K562 (cell line): ENCODE measurements around the gene ASIC3. TPM values are rescaled to one million over a fixed set of nuclear protein-coding genes. Genes with fewer than 3 reads are reported as not detected.

Source experiments
- ARNT ChIP-seq, 2 experiments: fragments of 450-650 bp; IDR thresholded peaks; 2 replicates each; pipeline ENCODE4 v1.6.1; 2016; ENCODE audit warnings: mild to moderate bottlenecking in 1 of 2
- ATF2 ChIP-seq: sonication (generic); formaldehyde crosslinking; IDR thresholded peaks from 2 replicates; pipeline ENCODE4 v1.8.1; 2022; ENCODE audit warnings: missing genetic modification reagents
- CTBP1 ChIP-seq: fragments of 450-650 bp; IDR thresholded peaks from 2 replicates; pipeline ENCODE4 v1.6.1; 2016; ENCODE audit warnings: borderline replicate concordance
- ETV5 ChIP-seq: sonication (generic); formaldehyde crosslinking; IDR thresholded peaks from 2 replicates; pipeline ENCODE4 v1.4.0; 2020; ENCODE audit warnings: low read depth, mild to moderate bottlenecking, missing genetic modification reagents
- JUN ChIP-seq, 2 experiments: sonication (generic) in 1 of 2; formaldehyde crosslinking in 1 of 2; IDR thresholded peaks; 2 replicates each; pipeline versions ENCODE4 v1.6.1 to v1.8.0; 2012 to 2022; ENCODE audit warnings: borderline replicate concordance in 2 of 2, mild to moderate bottlenecking in 2 of 2, improper control_type of control experiment in 1 of 2, low read depth in 1 of 2, low read length in 1 of 2, missing genetic modification reagents in 1 of 2
- LEF1 ChIP-seq: fragments of 450-650 bp; IDR thresholded peaks from 2 replicates; pipeline ENCODE4 v1.6.1; 2016; ENCODE audit warnings: mild to moderate bottlenecking
- NFXL1 ChIP-seq: fragments of 450-650 bp; formaldehyde crosslinking; IDR thresholded peaks from 2 replicates; pipeline ENCODE4 v1.4.0; 2021; ENCODE audit warnings: mild to moderate bottlenecking
- PHF21A ChIP-seq: fragments of 450-650 bp; IDR thresholded peaks from 2 replicates; pipeline ENCODE4 v1.6.1; 2017; ENCODE audit warnings: low read depth, borderline replicate concordance
- SMARCA4 ChIP-seq: fragments of 450-650 bp; IDR thresholded peaks from 2 replicates; pipeline ENCODE4 v1.6.1; 2016
- STAT6 ChIP-seq: sonication (generic); formaldehyde crosslinking; IDR thresholded peaks from 2 replicates; pipeline ENCODE4 v1.8.1; 2023; ENCODE audit warnings: mild to moderate bottlenecking, missing genetic modification reagents
- ZNF12 ChIP-seq: sonication (generic); formaldehyde crosslinking; IDR thresholded peaks from 2 replicates; pipeline ENCODE4 v1.4.0; 2020; ENCODE audit warnings: mild to moderate bottlenecking, missing genetic modification reagents
- ZNF184 ChIP-seq: sonication (generic); formaldehyde crosslinking; IDR thresholded peaks from 2 replicates; pipeline ENCODE4 v1.5.0; 2020; ENCODE audit warnings: missing genetic modification reagents
- ZNF318 ChIP-seq, 2 experiments: fragments of 450-650 bp; IDR thresholded peaks; 2 replicates each; pipeline ENCODE4 v1.6.1; 2016; ENCODE audit warnings: mild to moderate bottlenecking in 2 of 2, borderline replicate concordance in 1 of 2, low read depth in 1 of 2, moderate library complexity in 1 of 2
- ZNF561 ChIP-seq: fragments of 450-650 bp; formaldehyde crosslinking; conservative IDR thresholded peaks from 2 replicates; pipeline ENCODE4 v1.4.0; 2020; ENCODE audit warnings: mild to moderate bottlenecking, moderate library complexity
- ZNF696 ChIP-seq: fragments of 250-450 bp; sonication (Bioruptor Pico); conservative IDR thresholded peaks from 2 replicates; pipeline ENCODE4 v1.4.0; 2020; ENCODE audit warnings: mild to moderate bottlenecking, moderate library complexity
- polyA plus RNA-seq, 8 experiments: library from polyadenylated mRNA; depleted of rRNA in 4 of 8; stranded (reverse) in 5 of 8; unstranded in 3 of 8; fragments of >200 nt; fragmentation: Nextera tagmentation in 2 of 8; fragmentation: Illumina TruSeq in 1 of 8; extraction: Ambion mirVana in 2 of 8; extraction: Trizol in 1 of 8; gene quantifications; 2 replicates each; pipeline versions ENCODE4 v1.2.1 to v1.2.3, GENCODE V29; 2011 to 2014; ENCODE audit warnings: inconsistent platforms in 1 of 8, missing spikeins in 1 of 8
- total RNA-seq, 7 experiments: library from RNA; depleted of rRNA in 6 of 7; stranded (reverse); fragments of >200 nt in 6 of 7; fragmentation: Illumina TruSeq in 2 of 7; extraction: Trizol in 2 of 7; gene quantifications; 2 replicates each; pipeline versions ENCODE4 v1.2.1 to v1.2.3, GENCODE V29; 2011 to 2021; ENCODE audit warnings: low replicate concordance in 1 of 7

The ASIC3 gene
- total and polyA plus RNA-seq, 9 of the 15 experiments (the other 6 are each of a cell fraction or from before 2014, with no cell fraction given): 0.11 to 5.0 (median 0.87) TPM

GRCh38 chr7:151010307-151011096 is 37.8 kb upstream of the ASIC3 start (continued):
- TF ChIP-seq ZNF318 (IDR thresholded peaks at IDR 0.05; ENCODE audit: borderline replicate concordance in 1 of 2, low read depth in 1 of 2) (no peak), LEF1 (peak; percentile 30; the same call in 1 of the 2 replicates), CTBP1 (peak; percentile 52; the same call in 1 of the 2 replicates), ZNF696 (CRISPR knock-in tag) (no peak), ARNT (IDR thresholded peaks at IDR 0.05) (no peak), STAT6 (peak; percentile 91; the same call in 1 of the 2 replicates), ZNF12 (CRISPR knock-in tag) (peak; percentile 81; the same call in 1 of the 2 replicates), ZNF561 (CRISPR knock-in tag) (0 out of 2 replicates have a peak, but pooled peaks have one; percentile 47), PHF21A (0 out of 2 replicates have a peak, but pooled peaks have one; percentile 66), JUN (IDR thresholded peaks at IDR 0.05; ENCODE audit: borderline replicate concordance, low read depth, low read length) (no peak), JUN (CRISPR knock-in tag; IDR thresholded peaks at IDR 0.05; ENCODE audit: borderline replicate concordance) (no peak), ETV5 (peak; percentile 63), NFXL1 (0 out of 2 replicates have a peak, but pooled peaks have one; percentile 16), SMARCA4 (peak; percentile 47; the same call in 1 of the 2 replicates), ZNF184 (CRISPR knock-in tag) (no peak), ATF2 (no peak)
